Right lung (tissue), 10 donors: ENCODE measurements around the gene SUPT20HL1. TPM values are rescaled to one million over a fixed set of nuclear protein-coding genes. Genes with fewer than 3 reads are reported as not detected.
"Not testable (repeated sequence)": the region's sequence is repeated elsewhere in the genome, so short reads cannot be mapped to it uniquely, and the experiment has no call there.

Experiments used
- DNase-seq, 2 donors: peaks; one replicate each; pipeline ENCODE4 v3.0.0-alpha.2; 2013
- long read RNA-seq, 8 donors: transcript quantifications; one replicate each; lab custom pipeline, GENCODE V29; 2026
- polyA plus RNA-seq, 5 donors: library from polyadenylated mRNA; unstranded; fragments of 120-200 nt; gene quantifications; one replicate each; pipeline versions ENCODE4 v1.2.1 to v1.2.3, GENCODE V29; 2013; ENCODE audit warnings: inconsistent platforms in 1 of 5, low replicate concordance in 1 of 5; ENCODE audit not compliant: insufficient read length in 5 of 5, insufficient read depth in 1 of 5

Gene SUPT20HL1
- under 1 TPM in 1 of 5 donors, not detected in 4; 0.05 TPM for polyA plus RNA-seq
- long read RNA-seq, donor 1, result 0 reads
- long read RNA-seq, donor 2, result 0 reads
- long read RNA-seq, donor 3, result 0 reads
- long read RNA-seq, donor 4, result 0 reads
- long read RNA-seq, donor 5, result 0 reads
- long read RNA-seq, donor 6, result 0 reads
- long read RNA-seq, donor 7, result 0 reads
- long read RNA-seq, donor 8, result 0 reads

GRCh38 chrX:24360272-24360671, at the start of gene SUPT20HL1:
Gene SUPT20HL1 (plus strand): TSS chrX:24360639. CDS start chrX:24362761, 2,122 bp downstream.
- DNase-seq, result no peak

GRCh38 chrX:24310916-24311315, 49.5 kb upstream of the SUPT20HL1 start:
- not testable (repeated sequence) for DNase-seq

GRCh38 chrX:24311507-24312248, 48.8 kb upstream of the SUPT20HL1 start:
- not testable (repeated sequence) for DNase-seq

- DNase-seq, result not testable (repeated sequence)
Observed at GRCh38 chrX:24312249-24312607, 48.2 kb upstream of the SUPT20HL1 start.

GRCh38 chrX:24314019-24314635, 46.3 kb upstream of the SUPT20HL1 start, which contains the start of gene SUPT20HL2:
Gene SUPT20HL2 (minus strand): TSS chrX:24314069. CDS start chrX:24313315, 754 bp downstream.
- no peak for DNase-seq

- no peak for DNase-seq
Observed at GRCh38 chrX:24316111-24316510, 44.3 kb upstream of the SUPT20HL1 start.

- DNase-seq, result no peak
Observed at GRCh38 chrX:24317567-24317966, 42.9 kb upstream of the SUPT20HL1 start.

- no peak for DNase-seq
Observed at GRCh38 chrX:24321741-24322395, 38.6 kb upstream of the SUPT20HL1 start.

- no peak for DNase-seq
Observed at GRCh38 chrX:24325231-24325630, 35.2 kb upstream of the SUPT20HL1 start.

- no peak for DNase-seq
Observed at GRCh38 chrX:24332878-24333277, 27.6 kb upstream of the SUPT20HL1 start.

- no peak for DNase-seq
Observed at GRCh38 chrX:24333371-24333770, 27.1 kb upstream of the SUPT20HL1 start.

GRCh38 chrX:24334461-24334860, 26.0 kb upstream of the SUPT20HL1 start:
- DNase-seq, result no peak

GRCh38 chrX:24335871-24336270, 24.6 kb upstream of the SUPT20HL1 start:
- no peak for DNase-seq

GRCh38 chrX:24339911-24340310, 20.5 kb upstream of the SUPT20HL1 start:
- no peak for DNase-seq

- DNase-seq, result no peak
Observed at GRCh38 chrX:24340501-24340900, 19.9 kb upstream of the SUPT20HL1 start.

GRCh38 chrX:24341795-24342194, 18.6 kb upstream of the SUPT20HL1 start:
- no peak for DNase-seq

GRCh38 chrX:24343719-24344118, 16.7 kb upstream of the SUPT20HL1 start:
- DNase-seq, result no peak

- no peak for DNase-seq
Observed at GRCh38 chrX:24347881-24348280, 12.6 kb upstream of the SUPT20HL1 start.

- DNase-seq, result no peak
Observed at GRCh38 chrX:24350217-24350616, 10.2 kb upstream of the SUPT20HL1 start.

- DNase-seq, result no peak
Observed at GRCh38 chrX:24355095-24355494, 5.3 kb upstream of the SUPT20HL1 start.

- DNase-seq, result no peak
Observed at GRCh38 chrX:24357106-24357505, 3.3 kb upstream of the SUPT20HL1 start.

- DNase-seq, result not testable (repeated sequence)
Observed at GRCh38 chrX:24362089-24362745, 1.8 kb downstream of the SUPT20HL1 start.
